Kidney (tissue), 14 donors: ENCODE data around the gene ACKR2. TPM values are rescaled to one million over a fixed set of nuclear protein-coding genes. Genes with fewer than 3 reads are reported as not detected.
A peak's percentile ranks its signal among the peaks of the same experiment; 100 is the strongest.

ENCODE experiments used
- DNase-seq, 5 donors: peaks; one replicate each; pipeline ENCODE4 v3.0.0-alpha.2; 2013 to 2020
- FAIRE-seq: peaks from 2 replicates; lab custom pipeline; 2012; peaks lifted over from hg19 to GRCh38; lab: Jason Lieb, UNC
- H3K27ac ChIP-seq, 2 donors: one replicate each; pipeline ENCODE4 v1.7.0; 2013; ENCODE audit warnings: low read depth in 2 of 2, low read length in 2 of 2, inconsistent platforms in 1 of 2
- H3K27me3 ChIP-seq: one replicate; pipeline ENCODE4 v1.7.1; 2013; ENCODE audit warnings: low read length, inconsistent platforms; ENCODE audit not compliant: control insufficient read depth, insufficient read depth
- H3K36me3 ChIP-seq, 3 donors: one replicate each; pipeline versions ENCODE4 v1.7.0 to v1.7.1; 2013; ENCODE audit warnings: low read length in 3 of 3, control low read depth in 1 of 3, inconsistent platforms in 1 of 3; ENCODE audit not compliant: insufficient read depth in 3 of 3, control insufficient read depth in 2 of 3
- H3K4me1 ChIP-seq, 3 donors: one replicate each; pipeline versions ENCODE4 v1.7.0 to v1.7.1; 2013; ENCODE audit warnings: low read length in 3 of 3, inconsistent platforms in 1 of 3, low read depth in 1 of 3; ENCODE audit not compliant: control insufficient read depth in 2 of 3, insufficient read depth in 2 of 3
- H3K4me3 ChIP-seq, 3 donors: one replicate each; pipeline versions ENCODE4 v1.7.0 to v1.8.1; 2013; ENCODE audit warnings: low read length in 3 of 3, control low read depth in 1 of 3, inconsistent platforms in 1 of 3
- H3K9ac ChIP-seq, 3 donors: one replicate each; pipeline versions ENCODE4 v1.7.0 to v1.7.1; 2013; ENCODE audit warnings: low read length in 3 of 3, control low read depth in 1 of 3, inconsistent platforms in 1 of 3
- H3K9me3 ChIP-seq, 3 donors: one replicate each; pipeline versions ENCODE4 v1.7.0 to v1.7.1; 2013; ENCODE audit warnings: low read length in 3 of 3, control low read depth in 1 of 3, inconsistent platforms in 1 of 3; ENCODE audit not compliant: control insufficient read depth in 2 of 3, insufficient read depth in 1 of 3
- intact Hi-C: fragments of 100-400 bp; cut with DNase I; formaldehyde crosslinking; loops from one replicate; pipeline ENCODE4 v1.11.1; 2022
- polyA plus RNA-seq: library from polyadenylated mRNA; stranded (reverse); fragments of 350-450 nt; fragmentation: Illumina TruSeq; extraction: RNeasy Lipid Tissue Mini Kit (QIAGEN cat#74804); gene quantifications from one replicate; pipeline ENCODE4 v1.2.3, GENCODE V29; 2014; ENCODE audit warnings: low read depth, low replicate concordance; ENCODE audit not compliant: insufficient read depth
- total RNA-seq: library from RNA; stranded (reverse); fragmentation: NEBNext Ultra II Directional; extraction: Animal tissue kit (Norgen Biotek cat#: 25700); gene quantifications from one replicate; pipeline ENCODE4 v1.2.1, GENCODE V29; 2021
- TF ChIP-seq, protein P1 (sequence below): IDR thresholded peaks from 3 replicates; pipeline ENCODE4 v1.5.1; 2012; ENCODE audit warnings: mild to moderate bottlenecking, moderate library complexity, borderline replicate concordance; ENCODE audit not compliant: insufficient read depth; ENCODE audit errors: extremely low read depth
- donor health status: control.
- donor health status: control.
- donor health status: control.
- donor health status: control.
- donor health status: control.
- donor health status: DM: yes; HTN: yes; CAD: no.
- donor health status: Normal renal cell carcinoma (clear cell type).

ACKR2 gene
- total and polyA plus RNA-seq, 2 donors from 2014 or later: 0.86 to 8.9 TPM

DNA sequence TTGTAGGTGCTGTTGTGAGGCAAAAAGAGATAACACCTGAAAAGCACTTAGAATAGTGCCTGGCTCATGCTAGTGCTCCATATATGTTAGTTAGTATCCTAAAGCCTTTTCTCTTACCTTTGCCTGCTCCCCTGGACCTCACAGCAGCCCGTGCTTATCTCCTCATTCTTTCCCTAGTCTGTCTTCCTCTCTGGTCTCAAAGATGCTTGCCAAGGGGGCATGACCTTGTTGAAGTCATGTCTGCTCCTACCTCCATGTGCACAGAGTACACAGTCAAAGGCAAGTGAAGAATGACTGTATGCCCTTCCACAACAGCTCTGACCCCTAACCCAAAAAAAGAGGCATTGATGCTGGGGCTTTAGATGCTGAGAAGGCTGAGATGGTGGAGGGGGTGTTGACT is 67.2 kb downstream of the ACKR2 start:
- Histone ChIP-seq H3K9me3 (no peaks in the 10 kb centered on the region), H3K27me3 (no peaks in the 10 kb centered on the region), H3K27ac (peak overlapping the region; percentile 56 to 72), H3K4me3 (peak overlapping the region in 1 of 3 donors; percentile 67), H3K36me3 (no peaks in the 10 kb centered on the region), H3K9ac (peak overlapping the region in 1 of 3 donors; percentile 23), H3K4me1 (peaks cover 0 to 44% (median 35%) of the 10 kb centered on the region in 3 donors)
- TF ChIP-seq, protein P1, sequence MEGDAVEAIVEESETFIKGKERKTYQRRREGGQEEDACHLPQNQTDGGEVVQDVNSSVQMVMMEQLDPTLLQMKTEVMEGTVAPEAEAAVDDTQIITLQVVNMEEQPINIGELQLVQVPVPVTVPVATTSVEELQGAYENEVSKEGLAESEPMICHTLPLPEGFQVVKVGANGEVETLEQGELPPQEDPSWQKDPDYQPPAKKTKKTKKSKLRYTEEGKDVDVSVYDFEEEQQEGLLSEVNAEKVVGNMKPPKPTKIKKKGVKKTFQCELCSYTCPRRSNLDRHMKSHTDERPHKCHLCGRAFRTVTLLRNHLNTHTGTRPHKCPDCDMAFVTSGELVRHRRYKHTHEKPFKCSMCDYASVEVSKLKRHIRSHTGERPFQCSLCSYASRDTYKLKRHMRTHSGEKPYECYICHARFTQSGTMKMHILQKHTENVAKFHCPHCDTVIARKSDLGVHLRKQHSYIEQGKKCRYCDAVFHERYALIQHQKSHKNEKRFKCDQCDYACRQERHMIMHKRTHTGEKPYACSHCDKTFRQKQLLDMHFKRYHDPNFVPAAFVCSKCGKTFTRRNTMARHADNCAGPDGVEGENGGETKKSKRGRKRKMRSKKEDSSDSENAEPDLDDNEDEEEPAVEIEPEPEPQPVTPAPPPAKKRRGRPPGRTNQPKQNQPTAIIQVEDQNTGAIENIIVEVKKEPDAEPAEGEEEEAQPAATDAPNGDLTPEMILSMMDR: no peak
- DNase-seq: peak in 1 of 5 donors; percentile 5
- intact Hi-C loops: no loop called here
- no peak for FAIRE-seq

DNA sequence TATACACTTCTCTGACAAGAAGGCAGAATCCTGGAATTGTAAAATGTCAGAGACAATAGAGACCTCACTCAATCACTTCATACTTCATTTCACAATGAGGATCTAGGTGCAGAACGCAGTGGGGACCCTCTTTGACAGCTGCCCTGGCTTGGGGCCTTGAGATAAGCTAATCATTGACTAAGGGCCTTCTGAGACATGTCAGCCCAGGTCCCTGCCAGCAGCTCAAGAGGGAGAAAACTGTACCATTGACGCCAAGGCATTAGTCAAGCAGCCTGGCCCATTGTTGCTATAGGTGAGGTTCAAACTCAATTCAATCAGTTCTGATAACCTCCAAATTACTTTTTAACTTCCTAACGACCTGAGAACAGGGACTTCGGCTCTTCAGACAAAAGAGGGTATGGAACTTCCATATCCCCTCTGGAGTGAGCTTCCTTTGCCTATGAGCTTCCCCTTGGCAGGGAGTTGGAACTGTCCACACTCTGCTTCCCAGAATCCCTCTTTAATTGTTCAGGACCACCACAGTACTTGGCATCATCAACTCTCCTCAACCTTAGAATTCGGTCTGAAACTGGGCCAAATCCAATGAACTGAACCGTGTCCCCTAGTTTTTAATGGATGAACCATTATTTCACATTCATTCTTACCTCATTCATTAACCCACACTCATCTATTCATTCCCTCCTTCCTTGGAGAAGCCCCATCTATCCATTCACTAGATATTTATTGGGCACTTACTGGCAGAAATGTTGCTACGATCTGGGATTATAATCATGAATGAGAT is 67.9 kb downstream of the ACKR2 start:
- Histone ChIP-seq H3K9ac (peak overlapping the region in 1 of 3 donors; percentile 23), H3K9me3 (no peaks in the 10 kb centered on the region), H3K27ac (peak overlapping the region; percentile 56 to 72), H3K4me1 (peaks cover 0 to 37% (median 31%) of the 10 kb centered on the region in 3 donors), H3K27me3 (no peaks in the 10 kb centered on the region), H3K36me3 (no peaks in the 10 kb centered on the region), H3K4me3 (peak overlapping the region in 1 of 3 donors; percentile 67)
- intact Hi-C loops: no loop called here
- DNase-seq (peak in 3 of 5 donors; percentile 9 to 56 (median 30)), FAIRE-seq (no peak)
- TF ChIP-seq, protein P1: no peak

DNA sequence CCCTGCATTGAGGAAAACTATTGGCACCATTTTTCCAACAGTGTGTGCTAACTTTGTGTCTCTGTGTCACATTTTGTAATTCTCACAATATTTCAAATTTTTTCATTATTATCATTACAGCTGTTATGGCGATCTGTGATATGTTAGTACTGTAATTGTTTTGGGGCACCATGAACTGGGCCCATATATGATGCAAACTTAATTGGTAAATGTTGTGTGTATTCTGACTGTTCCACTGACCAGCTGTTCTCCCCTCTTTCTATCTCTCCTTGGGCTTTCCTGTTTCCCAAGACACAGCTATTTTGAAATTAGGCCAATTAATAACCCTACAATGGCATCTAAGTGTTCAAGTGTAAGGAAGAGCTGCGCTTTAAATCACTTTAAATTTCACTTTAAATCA is 68.6 kb downstream of the ACKR2 start:
- H3K27ac ChIP-seq: no peak overlapping the region
- peaks cover 0 to 30% (median 24%) of the 10 kb centered on the region in 3 donors for H3K4me1 ChIP-seq
- no peaks in the 10 kb centered on the region for H3K36me3 ChIP-seq
- FAIRE-seq (no peak), DNase-seq (no peak)
- TF ChIP-seq, protein P1: no peak
- no peaks in the 10 kb centered on the region for H3K9me3 ChIP-seq
- no peak overlapping the region for H3K9ac ChIP-seq
- intact Hi-C loops: no loop called here
- no peaks in the 10 kb centered on the region for H3K27me3 ChIP-seq
- no peak overlapping the region for H3K4me3 ChIP-seq
